HG02678 (cell line): Measurements from ENCODE around the gene KLHL42.

Source experiments
- ATAC-seq: cut with Tn5 transposase; IDR thresholded peaks from one replicate; pipeline ENCODE4 v1.9.1; 2021; ENCODE audit warnings: mild to moderate bottlenecking, moderate library complexity; ENCODE audit not compliant: unreplicated experiment

KLHL42 gene

GRCh38 chr12:27780612-27781408 lies 777 bp downstream of the KLHL42 start:
- ATAC-seq: peak; percentile 27

GRCh38 chr12:27781680-27782079 lies 1.6 kb downstream of the KLHL42 start:
- no peak for ATAC-seq

- ATAC-seq: no peak
Observed at GRCh38 chr12:27782481-27782880, 2.4 kb downstream of the KLHL42 start.

DNA sequence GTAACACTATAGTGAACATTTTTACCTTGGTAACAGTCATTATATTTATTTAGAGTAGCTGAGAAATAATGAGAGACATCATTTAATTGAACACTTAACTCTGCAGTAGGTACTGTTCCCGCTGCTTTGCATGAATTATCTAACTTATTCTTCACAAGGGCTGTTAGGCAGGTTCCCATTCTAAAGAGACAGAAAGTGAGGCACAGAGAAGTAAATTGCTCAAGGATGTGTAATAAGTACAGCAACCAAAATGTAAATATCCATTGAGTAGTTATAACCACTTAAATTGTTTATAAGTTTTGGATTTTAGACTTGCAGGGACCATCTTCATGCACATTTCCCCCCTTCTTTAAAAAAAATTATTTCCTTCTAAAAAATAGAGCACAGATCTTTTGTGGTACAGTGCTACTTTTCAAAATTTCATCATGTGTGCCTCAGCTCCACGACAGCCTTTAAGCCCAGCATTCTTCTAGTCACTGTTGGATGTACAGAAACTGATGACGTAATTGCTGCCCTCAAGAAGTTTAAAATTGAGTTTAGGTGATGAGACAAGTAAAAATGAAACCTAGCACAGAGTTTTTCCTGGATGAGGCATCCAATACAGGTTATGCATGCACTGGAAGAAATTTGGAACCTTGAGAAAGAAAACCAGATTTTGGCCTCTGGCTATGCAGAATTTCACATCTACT lies 6.0 kb downstream of the KLHL42 start:
- ATAC-seq: no peak

DNA sequence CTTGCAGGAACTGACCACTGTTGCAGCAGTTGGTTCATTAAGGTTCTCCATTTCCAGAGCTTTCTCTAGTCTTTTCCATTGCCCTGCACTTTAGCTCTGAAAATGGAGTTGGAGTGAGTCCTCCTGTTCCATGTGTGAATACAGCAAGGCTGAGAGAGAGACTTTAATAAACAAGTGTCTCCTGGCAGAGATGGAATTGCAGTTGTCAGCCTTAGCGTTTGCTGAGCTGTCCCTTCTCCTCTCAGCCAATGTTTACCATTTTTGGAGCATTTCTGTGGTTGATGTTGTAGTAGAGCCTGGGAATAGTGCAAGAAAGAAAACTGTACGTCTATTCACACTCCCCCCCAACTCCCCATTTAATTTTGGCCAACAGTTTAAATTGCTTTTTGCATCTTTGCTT lies 7.5 kb downstream of the KLHL42 start:
- ATAC-seq: no peak

DNA sequence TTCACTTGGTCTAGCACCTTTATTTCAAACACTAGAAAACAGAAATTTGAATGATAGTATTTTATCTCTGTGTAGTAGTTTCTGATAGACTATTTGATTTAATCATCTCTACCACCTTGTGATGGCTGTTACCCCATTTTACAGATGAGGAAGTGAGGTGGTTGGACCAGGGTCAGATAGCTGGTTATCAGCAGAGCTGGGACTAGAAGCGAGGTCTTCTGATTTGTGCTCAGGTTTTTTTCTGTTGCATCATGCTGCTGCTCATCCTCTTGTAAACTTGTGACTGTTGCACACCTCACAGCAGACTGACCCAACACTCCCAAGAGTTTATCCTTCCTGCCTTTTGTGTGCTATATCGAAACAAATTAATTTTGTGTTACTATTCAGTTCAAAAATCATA lies 10.1 kb downstream of the KLHL42 start:
- no peak for ATAC-seq

GRCh38 chr12:27794818-27795584 lies 15.0 kb downstream of the KLHL42 start:
- no peak for ATAC-seq

DNA sequence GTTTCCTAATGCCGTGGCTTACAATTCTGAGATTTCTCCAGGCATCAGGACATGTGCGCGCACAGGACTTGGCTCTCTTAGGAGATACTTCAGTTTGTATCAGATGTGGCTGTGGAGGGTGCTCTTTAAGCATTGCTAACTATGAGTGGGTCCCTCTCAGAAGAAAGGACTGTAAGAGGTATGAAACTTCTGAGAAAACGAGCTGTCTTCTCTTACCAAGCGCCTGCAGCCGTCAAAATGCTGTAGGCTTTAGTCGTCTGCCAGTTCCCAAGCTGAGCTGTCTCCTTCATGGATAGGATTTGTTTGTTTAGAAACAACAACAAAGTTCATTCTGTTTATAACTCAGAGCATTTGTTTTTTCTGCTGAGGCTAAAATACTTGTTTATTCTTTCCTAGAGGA lies 16.1 kb downstream of the KLHL42 start:
- ATAC-seq: no peak

DNA sequence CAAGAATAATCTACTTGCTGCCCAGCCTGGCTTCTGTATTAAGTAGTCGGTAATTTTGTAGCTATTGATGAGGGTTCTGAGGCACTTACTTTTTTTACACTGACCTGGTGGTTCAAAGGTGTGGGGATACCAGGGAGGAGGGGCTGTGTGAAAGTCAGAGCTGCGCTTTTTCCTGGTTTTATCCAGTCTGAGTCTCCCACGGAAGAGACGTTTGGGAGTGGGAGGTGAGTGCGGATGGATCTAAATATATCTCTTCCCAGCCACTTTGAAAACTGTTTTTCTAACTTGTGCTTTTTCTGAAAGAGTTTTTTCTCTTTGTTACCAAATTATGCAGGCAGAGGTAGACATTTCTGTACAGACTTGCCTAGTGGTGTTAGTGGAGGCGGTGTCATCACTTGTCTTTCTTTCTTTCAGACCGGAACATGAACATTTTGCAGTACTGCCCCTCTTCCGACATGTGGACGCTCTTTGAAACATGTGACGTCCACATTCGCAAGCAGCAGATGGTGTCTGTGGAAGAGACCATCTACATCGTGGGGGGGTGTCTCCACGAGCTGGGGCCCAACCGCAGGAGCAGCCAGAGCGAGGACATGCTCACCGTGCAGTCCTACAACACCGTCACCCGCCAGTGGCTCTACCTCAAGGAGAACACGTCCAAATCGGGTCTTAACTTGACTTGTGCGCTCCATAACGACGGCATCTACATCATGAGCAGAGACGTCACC lies 17.4 kb downstream of the KLHL42 start:
- ATAC-seq: no peak

GRCh38 chr12:27800819-27801218 lies 20.8 kb downstream of the KLHL42 start:
- no peak for ATAC-seq

- ATAC-seq: no peak
Observed at GRCh38 chr12:27801630-27802029, 21.6 kb downstream of the KLHL42 start.

GRCh38 chr12:27802511-27802910 lies 22.5 kb downstream of the KLHL42 start:
- no peak for ATAC-seq

DNA sequence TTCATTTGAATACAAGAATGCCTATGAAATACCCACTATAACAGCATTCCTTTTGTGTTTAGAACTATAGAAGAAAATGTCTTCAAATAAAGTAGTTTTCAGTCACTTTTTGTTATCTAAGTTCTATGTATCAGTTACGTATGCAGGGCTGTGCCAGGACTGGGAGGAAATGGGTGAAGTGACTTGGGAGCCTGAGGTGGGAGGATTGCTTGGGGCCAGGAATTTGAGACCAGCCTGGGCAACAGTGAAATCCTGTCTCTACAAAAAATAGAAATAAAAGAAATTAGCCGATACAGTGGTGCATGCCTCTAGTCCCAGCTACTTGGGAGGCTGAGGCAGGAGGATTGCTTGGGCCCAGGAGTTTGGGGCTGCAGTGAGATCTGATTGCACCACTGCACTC lies 22.9 kb downstream of the KLHL42 start:
- ATAC-seq: no peak

GRCh38 chr12:27805238-27805637 lies 25.2 kb downstream of the KLHL42 start:
- no peak for ATAC-seq

GRCh38 chr12:27806259-27806658 lies 26.2 kb downstream of the KLHL42 start:
- ATAC-seq: no peak

- no peak for ATAC-seq
Observed at GRCh38 chr12:27807063-27807703, 27.1 kb downstream of the KLHL42 start.

DNA sequence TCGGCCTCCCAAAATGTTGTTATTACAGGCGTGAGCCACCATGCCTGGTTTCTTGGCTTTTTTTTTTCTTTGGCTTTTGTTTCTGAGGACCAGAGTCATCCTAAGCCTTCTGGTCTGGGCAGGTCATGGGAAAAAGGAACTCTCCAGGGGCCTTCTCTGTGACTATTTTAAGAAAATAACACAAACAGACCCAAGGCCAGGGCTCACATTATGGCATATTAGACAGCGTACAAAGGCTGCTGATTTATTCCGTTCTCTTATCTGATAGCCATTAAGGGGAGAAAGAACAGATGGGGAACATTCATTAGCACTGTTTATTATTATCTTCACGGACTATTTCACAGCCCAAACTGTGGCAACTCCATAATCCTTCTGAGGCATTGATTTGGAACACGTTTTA lies 28.8 kb downstream of the KLHL42 start:
- no peak for ATAC-seq

DNA sequence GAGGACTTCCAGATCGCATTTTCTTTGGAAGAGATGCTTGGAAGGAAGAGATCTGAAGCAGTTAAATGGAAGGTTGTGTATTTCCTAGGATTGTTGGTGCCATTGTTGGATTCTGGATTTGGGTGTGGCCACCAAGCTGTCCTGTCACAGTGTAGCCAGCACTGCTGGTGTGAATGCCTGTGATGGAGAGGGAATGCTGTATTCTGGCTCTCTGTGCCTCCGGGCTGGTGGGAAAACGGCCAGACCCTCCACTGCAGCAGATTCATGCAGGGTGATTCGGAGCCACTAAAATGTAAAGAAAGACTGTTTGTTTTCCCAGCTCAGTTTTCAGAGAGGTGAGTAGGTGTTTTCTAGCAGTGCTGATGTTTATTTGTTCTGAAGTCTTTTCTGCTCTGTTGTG lies 30.7 kb downstream of the KLHL42 start:
- no peak for ATAC-seq

- ATAC-seq: no peak
Observed at GRCh38 chr12:27812502-27812901, 32.5 kb downstream of the KLHL42 start.

- no peak for ATAC-seq
Observed at GRCh38 chr12:27814411-27814810, 34.4 kb downstream of the KLHL42 start.
